ENCODE results near the gene TMEM91. TPM values are rescaled to one million over a fixed set of nuclear protein-coding genes. Genes with fewer than 3 reads are reported as not detected.

The TMEM91 gene
- total and polyA plus RNA-seq, 2 experiments from 2014 or later, result 9.3 to 10.6 TPM

DNA sequence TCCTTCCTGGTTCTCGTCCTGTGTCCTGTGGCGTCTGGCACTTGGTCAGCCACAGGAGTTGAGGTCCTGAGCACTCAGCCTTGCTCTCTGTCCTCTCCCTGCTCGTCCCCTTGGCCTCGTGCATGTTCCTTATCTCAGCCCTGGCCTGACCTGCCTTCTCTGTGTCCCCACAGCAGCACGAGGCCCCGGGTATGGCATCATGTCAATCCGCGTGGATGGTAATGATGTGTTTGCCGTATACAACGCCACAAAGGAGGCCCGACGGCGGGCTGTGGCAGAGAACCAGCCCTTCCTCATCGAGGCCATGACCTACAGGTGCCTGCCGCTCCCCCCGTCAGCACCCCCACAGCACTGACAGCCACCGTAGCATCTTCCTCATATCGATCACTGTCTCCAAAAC is 46.1 kb downstream of the TMEM91 start (continued):
- TF ChIP-seq, protein P1, sequence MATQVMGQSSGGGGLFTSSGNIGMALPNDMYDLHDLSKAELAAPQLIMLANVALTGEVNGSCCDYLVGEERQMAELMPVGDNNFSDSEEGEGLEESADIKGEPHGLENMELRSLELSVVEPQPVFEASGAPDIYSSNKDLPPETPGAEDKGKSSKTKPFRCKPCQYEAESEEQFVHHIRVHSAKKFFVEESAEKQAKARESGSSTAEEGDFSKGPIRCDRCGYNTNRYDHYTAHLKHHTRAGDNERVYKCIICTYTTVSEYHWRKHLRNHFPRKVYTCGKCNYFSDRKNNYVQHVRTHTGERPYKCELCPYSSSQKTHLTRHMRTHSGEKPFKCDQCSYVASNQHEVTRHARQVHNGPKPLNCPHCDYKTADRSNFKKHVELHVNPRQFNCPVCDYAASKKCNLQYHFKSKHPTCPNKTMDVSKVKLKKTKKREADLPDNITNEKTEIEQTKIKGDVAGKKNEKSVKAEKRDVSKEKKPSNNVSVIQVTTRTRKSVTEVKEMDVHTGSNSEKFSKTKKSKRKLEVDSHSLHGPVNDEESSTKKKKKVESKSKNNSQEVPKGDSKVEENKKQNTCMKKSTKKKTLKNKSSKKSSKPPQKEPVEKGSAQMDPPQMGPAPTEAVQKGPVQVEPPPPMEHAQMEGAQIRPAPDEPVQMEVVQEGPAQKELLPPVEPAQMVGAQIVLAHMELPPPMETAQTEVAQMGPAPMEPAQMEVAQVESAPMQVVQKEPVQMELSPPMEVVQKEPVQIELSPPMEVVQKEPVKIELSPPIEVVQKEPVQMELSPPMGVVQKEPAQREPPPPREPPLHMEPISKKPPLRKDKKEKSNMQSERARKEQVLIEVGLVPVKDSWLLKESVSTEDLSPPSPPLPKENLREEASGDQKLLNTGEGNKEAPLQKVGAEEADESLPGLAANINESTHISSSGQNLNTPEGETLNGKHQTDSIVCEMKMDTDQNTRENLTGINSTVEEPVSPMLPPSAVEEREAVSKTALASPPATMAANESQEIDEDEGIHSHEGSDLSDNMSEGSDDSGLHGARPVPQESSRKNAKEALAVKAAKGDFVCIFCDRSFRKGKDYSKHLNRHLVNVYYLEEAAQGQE (IDR thresholded peaks at IDR 0.05; ENCODE audit: unreplicated experiment), result no peak
- no peak for TF ChIP-seq NANOG (IDR thresholded peaks at IDR 0.05; ENCODE audit: borderline replicate concordance)
- TF ChIP-seq EZH2 (IDR thresholded peaks at IDR 0.05; ENCODE audit: low read depth, unreplicated experiment), result no peak
- no peak for TF ChIP-seq POLR2AphosphoS5 (IDR thresholded peaks at IDR 0.05; ENCODE audit: low read depth)
- TF ChIP-seq, protein P2, sequence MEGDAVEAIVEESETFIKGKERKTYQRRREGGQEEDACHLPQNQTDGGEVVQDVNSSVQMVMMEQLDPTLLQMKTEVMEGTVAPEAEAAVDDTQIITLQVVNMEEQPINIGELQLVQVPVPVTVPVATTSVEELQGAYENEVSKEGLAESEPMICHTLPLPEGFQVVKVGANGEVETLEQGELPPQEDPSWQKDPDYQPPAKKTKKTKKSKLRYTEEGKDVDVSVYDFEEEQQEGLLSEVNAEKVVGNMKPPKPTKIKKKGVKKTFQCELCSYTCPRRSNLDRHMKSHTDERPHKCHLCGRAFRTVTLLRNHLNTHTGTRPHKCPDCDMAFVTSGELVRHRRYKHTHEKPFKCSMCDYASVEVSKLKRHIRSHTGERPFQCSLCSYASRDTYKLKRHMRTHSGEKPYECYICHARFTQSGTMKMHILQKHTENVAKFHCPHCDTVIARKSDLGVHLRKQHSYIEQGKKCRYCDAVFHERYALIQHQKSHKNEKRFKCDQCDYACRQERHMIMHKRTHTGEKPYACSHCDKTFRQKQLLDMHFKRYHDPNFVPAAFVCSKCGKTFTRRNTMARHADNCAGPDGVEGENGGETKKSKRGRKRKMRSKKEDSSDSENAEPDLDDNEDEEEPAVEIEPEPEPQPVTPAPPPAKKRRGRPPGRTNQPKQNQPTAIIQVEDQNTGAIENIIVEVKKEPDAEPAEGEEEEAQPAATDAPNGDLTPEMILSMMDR (conservative IDR thresholded peaks at IDR 0.05; ENCODE audit: low read depth in 2 of 2), result no peak
- TF ChIP-seq STAT1 (IDR thresholded peaks at IDR 0.05; ENCODE audit: unreplicated experiment), result no peak
- TF ChIP-seq, protein P3, sequence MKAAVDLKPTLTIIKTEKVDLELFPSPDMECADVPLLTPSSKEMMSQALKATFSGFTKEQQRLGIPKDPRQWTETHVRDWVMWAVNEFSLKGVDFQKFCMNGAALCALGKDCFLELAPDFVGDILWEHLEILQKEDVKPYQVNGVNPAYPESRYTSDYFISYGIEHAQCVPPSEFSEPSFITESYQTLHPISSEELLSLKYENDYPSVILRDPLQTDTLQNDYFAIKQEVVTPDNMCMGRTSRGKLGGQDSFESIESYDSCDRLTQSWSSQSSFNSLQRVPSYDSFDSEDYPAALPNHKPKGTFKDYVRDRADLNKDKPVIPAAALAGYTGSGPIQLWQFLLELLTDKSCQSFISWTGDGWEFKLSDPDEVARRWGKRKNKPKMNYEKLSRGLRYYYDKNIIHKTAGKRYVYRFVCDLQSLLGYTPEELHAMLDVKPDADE (IDR thresholded peaks at IDR 0.05), result no peak

DNA sequence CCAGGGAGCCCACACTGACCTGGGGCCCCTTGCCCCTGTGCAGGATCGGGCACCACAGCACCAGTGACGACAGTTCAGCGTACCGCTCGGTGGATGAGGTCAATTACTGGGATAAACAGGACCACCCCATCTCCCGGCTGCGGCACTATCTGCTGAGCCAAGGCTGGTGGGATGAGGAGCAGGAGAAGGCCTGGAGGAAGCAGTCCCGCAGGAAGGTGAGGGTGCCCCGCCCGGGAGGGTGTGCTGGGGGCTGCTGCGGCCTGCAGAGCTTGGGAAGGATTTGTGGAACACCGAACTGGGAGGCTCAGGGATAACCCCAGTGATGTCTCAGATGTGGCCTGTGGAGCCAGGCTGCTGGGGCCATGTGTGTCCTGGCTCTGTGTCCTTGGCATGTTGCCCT is 46.6 kb downstream of the TMEM91 start:
- Histone ChIP-seq H3K79me2 (replicated peaks; ENCODE audit: insufficient read depth) (no peaks in the 10 kb centered on the region), H2AFZ (no peak overlapping the region), H3K36me3 (ENCODE audit: insufficient read depth) (no peaks in the 10 kb centered on the region), H4K20me1 (replicated peaks; ENCODE audit: insufficient read depth) (no peaks in the 10 kb centered on the region), H3K27ac (ENCODE audit: low read depth) (no peak overlapping the region), H3K4me1 (ENCODE audit: insufficient read depth) (peaks cover 5% of the 10 kb centered on the region), H3K27me3 (ENCODE audit: insufficient read depth) (no peaks in the 10 kb centered on the region), H3K9me2 (ENCODE audit: insufficient read depth) (no peaks in the 10 kb centered on the region), H3K4me2 (no peak overlapping the region), H3F3A (replicated peaks; ENCODE audit: low read depth) (peaks cover 2% of the 10 kb centered on the region; the same call in 1 of the 2 replicates), H3K4me3 (no peak overlapping the region)
- no peak for TF ChIP-seq NANOG (IDR thresholded peaks at IDR 0.05; ENCODE audit: borderline replicate concordance)
- TF ChIP-seq POLR2AphosphoS5 (IDR thresholded peaks at IDR 0.05; ENCODE audit: low read depth), result no peak
- TF ChIP-seq, protein P4, sequence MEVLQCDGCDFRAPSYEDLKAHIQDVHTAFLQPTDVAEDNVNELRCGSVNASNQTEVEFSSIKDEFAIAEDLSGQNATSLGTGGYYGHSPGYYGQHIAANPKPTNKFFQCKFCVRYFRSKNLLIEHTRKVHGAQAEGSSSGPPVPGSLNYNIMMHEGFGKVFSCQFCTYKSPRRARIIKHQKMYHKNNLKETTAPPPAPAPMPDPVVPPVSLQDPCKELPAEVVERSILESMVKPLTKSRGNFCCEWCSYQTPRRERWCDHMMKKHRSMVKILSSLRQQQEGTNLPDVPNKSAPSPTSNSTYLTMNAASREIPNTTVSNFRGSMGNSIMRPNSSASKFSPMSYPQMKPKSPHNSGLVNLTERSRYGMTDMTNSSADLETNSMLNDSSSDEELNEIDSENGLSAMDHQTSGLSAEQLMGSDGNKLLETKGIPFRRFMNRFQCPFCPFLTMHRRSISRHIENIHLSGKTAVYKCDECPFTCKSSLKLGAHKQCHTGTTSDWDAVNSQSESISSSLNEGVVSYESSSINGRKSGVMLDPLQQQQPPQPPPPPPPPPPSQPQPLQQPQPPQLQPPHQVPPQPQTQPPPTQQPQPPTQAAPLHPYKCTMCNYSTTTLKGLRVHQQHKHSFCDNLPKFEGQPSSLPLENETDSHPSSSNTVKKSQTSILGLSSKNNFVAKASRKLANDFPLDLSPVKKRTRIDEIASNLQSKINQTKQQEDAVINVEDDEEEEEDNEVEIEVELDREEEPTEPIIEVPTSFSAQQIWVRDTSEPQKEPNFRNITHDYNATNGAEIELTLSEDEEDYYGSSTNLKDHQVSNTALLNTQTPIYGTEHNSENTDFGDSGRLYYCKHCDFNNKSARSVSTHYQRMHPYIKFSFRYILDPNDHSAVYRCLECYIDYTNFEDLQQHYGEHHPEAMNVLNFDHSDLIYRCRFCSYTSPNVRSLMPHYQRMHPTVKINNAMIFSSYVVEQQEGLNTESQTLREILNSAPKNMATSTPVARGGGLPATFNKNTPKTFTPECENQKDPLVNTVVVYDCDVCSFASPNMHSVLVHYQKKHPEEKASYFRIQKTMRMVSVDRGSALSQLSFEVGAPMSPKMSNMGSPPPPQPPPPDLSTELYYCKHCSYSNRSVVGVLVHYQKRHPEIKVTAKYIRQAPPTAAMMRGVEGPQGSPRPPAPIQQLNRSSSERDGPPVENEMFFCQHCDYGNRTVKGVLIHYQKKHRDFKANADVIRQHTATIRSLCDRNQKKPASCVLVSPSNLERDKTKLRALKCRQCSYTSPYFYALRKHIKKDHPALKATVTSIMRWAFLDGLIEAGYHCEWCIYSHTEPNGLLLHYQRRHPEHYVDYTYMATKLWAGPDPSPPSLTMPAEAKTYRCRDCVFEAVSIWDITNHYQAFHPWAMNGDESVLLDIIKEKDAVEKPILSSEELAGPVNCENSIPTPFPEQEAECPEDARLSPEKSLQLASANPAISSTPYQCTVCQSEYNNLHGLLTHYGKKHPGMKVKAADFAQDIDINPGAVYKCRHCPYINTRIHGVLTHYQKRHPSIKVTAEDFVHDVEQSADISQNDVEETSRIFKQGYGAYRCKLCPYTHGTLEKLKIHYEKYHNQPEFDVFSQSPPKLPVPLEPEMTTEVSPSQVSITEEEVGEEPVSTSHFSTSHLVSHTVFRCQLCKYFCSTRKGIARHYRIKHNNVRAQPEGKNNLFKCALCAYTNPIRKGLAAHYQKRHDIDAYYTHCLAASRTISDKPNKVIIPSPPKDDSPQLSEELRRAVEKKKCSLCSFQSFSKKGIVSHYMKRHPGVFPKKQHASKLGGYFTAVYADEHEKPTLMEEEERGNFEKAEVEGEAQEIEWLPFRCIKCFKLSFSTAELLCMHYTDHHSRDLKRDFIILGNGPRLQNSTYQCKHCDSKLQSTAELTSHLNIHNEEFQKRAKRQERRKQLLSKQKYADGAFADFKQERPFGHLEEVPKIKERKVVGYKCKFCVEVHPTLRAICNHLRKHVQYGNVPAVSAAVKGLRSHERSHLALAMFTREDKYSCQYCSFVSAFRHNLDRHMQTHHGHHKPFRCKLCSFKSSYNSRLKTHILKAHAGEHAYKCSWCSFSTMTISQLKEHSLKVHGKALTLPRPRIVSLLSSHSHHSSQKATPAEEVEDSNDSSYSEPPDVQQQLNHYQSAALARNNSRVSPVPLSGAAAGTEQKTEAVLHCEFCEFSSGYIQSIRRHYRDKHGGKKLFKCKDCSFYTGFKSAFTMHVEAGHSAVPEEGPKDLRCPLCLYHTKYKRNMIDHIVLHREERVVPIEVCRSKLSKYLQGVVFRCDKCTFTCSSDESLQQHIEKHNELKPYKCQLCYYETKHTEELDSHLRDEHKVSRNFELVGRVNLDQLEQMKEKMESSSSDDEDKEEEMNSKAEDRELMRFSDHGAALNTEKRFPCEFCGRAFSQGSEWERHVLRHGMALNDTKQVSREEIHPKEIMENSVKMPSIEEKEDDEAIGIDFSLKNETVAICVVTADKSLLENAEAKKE (CRISPR knock-in tag; IDR thresholded peaks at IDR 0.05), result no peak
- TF ChIP-seq JUNB (IDR thresholded peaks at IDR 0.05; ENCODE audit: unreplicated experiment), result no peak
- TF ChIP-seq ZNF114 (CRISPR knock-in tag; IDR thresholded peaks at IDR 0.05), result no peak
- TF ChIP-seq, protein P3 (IDR thresholded peaks at IDR 0.05), result no peak
- H3K9me3 Mint-ChIP-seq, result no peaks in the 10 kb centered on the region
- no peak overlapping the region for H3K27ac Mint-ChIP-seq
- ATAC-seq, result no peak
- no peak overlapping the region for H3K4me3 Mint-ChIP-seq
- DNase-seq (ENCODE audit: low spot score), result no peak
- H3K27me3 Mint-ChIP-seq (ENCODE audit: insufficient read depth, low read depth, poor library complexity), result peaks cover 5% of the 10 kb centered on the region
- peaks cover 25% of the 10 kb centered on the region for H3K36me3 Mint-ChIP-seq (ENCODE audit: low read depth)
- peaks cover 9% of the 10 kb centered on the region for H3K4me1 Mint-ChIP-seq

Data from GM23338 (cell line).